HCT116 (cell line): ENCODE measurements around the gene COMMD9. TPM values are rescaled to one million over a fixed set of nuclear protein-coding genes. Genes with fewer than 3 reads are reported as not detected.

ENCODE experiments used
- ATAC-seq: fragments of 200-7000 bp; cut with Tn5 transposase; 2 replicates; pipeline ENCODE4 v1.9.1; 2020; ENCODE audit warnings: mild to moderate bottlenecking, moderate library complexity
- BruUV-seq: library from RNA; stranded (reverse); fragments of 400-500 nt; replicated peaks from 2 replicates; lab custom pipeline; 2021; lab: Mats Ljungman, UMichigan
- CTCF ChIA-PET: fragments of 300-600 bp; sonication (Branson Sonifier 250); formaldehyde crosslinking; loops from one replicate; lab custom pipeline; 2021; ENCODE audit warnings: antibody characterized with exemption; lab: Charles Lee
- POLR2A ChIA-PET: fragments of 300-600, 350-600 bp; sonication (Branson Sonifier 250); formaldehyde crosslinking; loops from one replicate; lab custom pipeline; 2021; ENCODE audit warnings: antibody characterized with exemption; lab: Charles Lee
- RAD21 ChIA-PET, 2 experiments: fragments of 300-600 bp; sonication (Branson Sonifier 250); formaldehyde crosslinking; loops; one replicate each; lab custom pipeline; 2023; ENCODE audit warnings: low total read pairs in 2 of 2; ENCODE audit not compliant: uncharacterized antibody in 2 of 2, unreplicated experiment in 2 of 2, low non-redundant PET in 1 of 2; lab: Charles Lee
- DNase-seq: peaks from one replicate; pipeline ENCODE4 v3.0.0-alpha.2; 2010; ENCODE audit warnings: low read depth, low spot score
- H2AFZ ChIP-seq: fragments of 200-600 bp; shearing (Covaris generic), sonication (generic); 2 replicates; pipeline ENCODE4 v1.6.1; 2017; ENCODE audit warnings: low read depth, mixed run types, mixed read lengths, antibody characterized with exemption, low read length; ENCODE audit not compliant: poor library complexity, severe bottlenecking
- H3K27ac ChIP-seq: 2 replicates; pipeline ENCODE4 v1.5.1; 2012; ENCODE audit warnings: low read depth, low read length
- H3K27me3 ChIP-seq: fragments of 200-600 bp; sonication (generic); 2 replicates; pipeline ENCODE4 v1.6.1; 2016; ENCODE audit warnings: mixed run types, low read length, mixed read lengths; ENCODE audit not compliant: insufficient read depth
- H3K36me3 ChIP-seq, 2 experiments: fragments of 200-500 bp in 1 of 2; fragments of 200-600 bp in 1 of 2; sonication (Bioruptor generic) in 1 of 2; sonication (generic) in 1 of 2; 2 replicates each; pipeline versions ENCODE4 v1.5.1 to v1.6.1; 2014 to 2016; ENCODE audit warnings: low read length in 2 of 2, inconsistent platforms in 1 of 2, mixed read lengths in 1 of 2, mixed run types in 1 of 2; ENCODE audit not compliant: insufficient read depth in 2 of 2, control insufficient read depth in 1 of 2
- H3K4me1 ChIP-seq, 2 experiments: fragments of 200-600 bp in 1 of 2; sonication (generic) in 1 of 2; 2 replicates each; pipeline versions ENCODE4 v1.5.1 to v1.6.1; 2012 to 2017; ENCODE audit warnings: low read length in 2 of 2, inconsistent platforms in 1 of 2, mild to moderate bottlenecking in 1 of 2, mixed read lengths in 1 of 2, mixed run types in 1 of 2, moderate library complexity in 1 of 2; ENCODE audit not compliant: insufficient read depth in 2 of 2, control insufficient read depth in 1 of 2
- H3K4me2 ChIP-seq: fragments of 200-600 bp; sonication (generic); 2 replicates; pipeline ENCODE4 v1.6.1; 2017; ENCODE audit warnings: mixed run types, low read length, mixed read lengths
- H3K4me3 ChIP-seq, 2 experiments: fragments of 200-600 bp in 1 of 2; sonication (generic) in 1 of 2; replicated peaks in 1 of 2; 2 replicates each; pipeline ENCODE4 v1.5.1; 2011 to 2016; ENCODE audit warnings: low read length in 2 of 2, control low read depth in 1 of 2, low read depth in 1 of 2, mild to moderate bottlenecking in 1 of 2, mixed read lengths in 1 of 2, mixed run types in 1 of 2
- H3K79me2 ChIP-seq: fragments of 200-600 bp; sonication (generic); 2 replicates; pipeline ENCODE4 v1.6.1; 2017; ENCODE audit warnings: mild to moderate bottlenecking, mixed run types, low read length, moderate library complexity, mixed read lengths; ENCODE audit not compliant: insufficient read depth
- H3K9ac ChIP-seq: fragments of 200-600 bp; sonication (generic); 2 replicates; pipeline ENCODE4 v1.6.1; 2016; ENCODE audit warnings: low read length, mixed read lengths
- H3K9me2 ChIP-seq: fragments of 200-600 bp; sonication (generic), shearing (Covaris generic); 2 replicates; pipeline ENCODE4 v1.6.1; 2017; ENCODE audit warnings: mixed run types, mild to moderate bottlenecking, moderate library complexity; ENCODE audit not compliant: insufficient read depth
- H3K9me3 ChIP-seq, 2 experiments: fragments of 200-500 bp in 1 of 2; fragments of 200-600 bp in 1 of 2; sonication (Bioruptor generic) in 1 of 2; sonication (generic) in 1 of 2; 2 replicates each; pipeline ENCODE4 v1.6.1; 2014 to 2017; ENCODE audit warnings: low read length in 2 of 2, mixed read lengths in 2 of 2, inconsistent platforms in 1 of 2, low read depth in 1 of 2, mild to moderate bottlenecking in 1 of 2, mixed run types in 1 of 2, moderate library complexity in 1 of 2; ENCODE audit not compliant: control insufficient read depth in 1 of 2, insufficient read depth in 1 of 2
- H4K20me1 ChIP-seq: fragments of 200-600 bp; sonication (generic), shearing (Covaris generic); 2 replicates; pipeline ENCODE4 v1.6.1; 2017; ENCODE audit warnings: mixed run types, mild to moderate bottlenecking, moderate library complexity; ENCODE audit not compliant: insufficient read depth
- CBX3 ChIP-seq: IDR thresholded peaks from 2 replicates; pipeline ENCODE4 v1.6.1; 2012; ENCODE audit warnings: low read depth
- ELF1 ChIP-seq: IDR thresholded peaks from 2 replicates; pipeline ENCODE4 v1.6.1; 2012; ENCODE audit warnings: low read depth, borderline replicate concordance
- EZH2phosphoT487 ChIP-seq: fragments of 200-600 bp; IDR thresholded peaks from 2 replicates; pipeline ENCODE4 v1.6.1; 2018; ENCODE audit warnings: antibody characterized with exemption, borderline replicate concordance
- FOSL1 ChIP-seq: IDR thresholded peaks from 2 replicates; pipeline ENCODE4 v1.6.1; 2012; ENCODE audit warnings: low read depth
- POLR2A ChIP-seq: IDR thresholded peaks from 2 replicates; pipeline ENCODE4 v1.7.0; 2011; ENCODE audit warnings: borderline replicate concordance; ENCODE audit not compliant: insufficient read depth, insufficient read length; ENCODE audit errors: extremely low read depth
- RAD21 ChIP-seq: IDR thresholded peaks from 2 replicates; pipeline ENCODE4 v1.6.1; 2012; ENCODE audit warnings: low read depth, mild to moderate bottlenecking
- SP1 ChIP-seq: IDR thresholded peaks from 2 replicates; pipeline ENCODE4 v1.6.1; 2012; ENCODE audit warnings: low read depth
- intact Hi-C: fragments of 100-400 bp; cut with micrococcal nuclease; formaldehyde crosslinking; loops from 2 replicates; pipeline ENCODE4 v1.10.0; 2022
- total RNA-seq: library from RNA; stranded (reverse); gene quantifications from one replicate; pipeline ENCODE4 v1.2.1, GENCODE V29; 2021; ENCODE audit not compliant: unreplicated experiment
- TF ChIP-seq, protein P1 (sequence below): IDR thresholded peaks from 2 replicates; pipeline ENCODE4 v1.6.1; 2012
- TF ChIP-seq, protein P2 (sequence below): IDR thresholded peaks from 2 replicates; pipeline ENCODE4 v1.6.1; 2012

The COMMD9 gene
- total RNA-seq, 1 experiment from 2014 or later: 33.3 TPM

DNA sequence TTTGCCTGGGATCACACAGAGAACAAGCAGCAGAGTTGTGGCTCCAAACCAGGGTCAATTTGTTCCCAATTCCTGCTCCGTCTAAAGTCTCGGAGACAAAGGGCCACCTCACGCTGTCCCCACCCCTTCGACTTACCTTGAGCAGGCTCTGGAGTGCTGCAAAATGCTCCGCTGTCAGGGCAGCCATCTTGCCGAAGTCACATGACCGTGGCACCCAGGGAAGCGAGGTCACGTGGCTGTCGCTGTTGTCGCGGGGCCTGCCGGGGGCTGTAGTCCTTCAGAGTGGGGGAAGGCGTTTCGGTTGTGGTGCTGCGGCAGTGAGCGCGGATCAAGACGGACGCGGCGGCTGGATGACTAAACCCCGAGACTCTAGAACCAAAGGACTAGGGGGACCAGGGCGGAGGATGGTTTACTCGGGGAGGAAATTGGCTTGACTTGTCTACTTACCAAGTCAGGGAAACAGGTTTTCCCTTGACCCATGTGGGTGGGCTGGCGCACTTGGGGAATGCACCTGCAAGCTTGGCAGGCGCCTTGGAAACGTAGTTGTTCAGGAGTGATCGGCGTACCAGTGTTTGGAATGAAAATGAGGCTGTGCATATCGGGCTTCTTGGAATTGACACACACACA is at the start of gene COMMD9 (continued):
- no peak for TF ChIP-seq RAD21
- TF ChIP-seq FOSL1: no peak
- TF ChIP-seq ELF1: no peak

DNA sequence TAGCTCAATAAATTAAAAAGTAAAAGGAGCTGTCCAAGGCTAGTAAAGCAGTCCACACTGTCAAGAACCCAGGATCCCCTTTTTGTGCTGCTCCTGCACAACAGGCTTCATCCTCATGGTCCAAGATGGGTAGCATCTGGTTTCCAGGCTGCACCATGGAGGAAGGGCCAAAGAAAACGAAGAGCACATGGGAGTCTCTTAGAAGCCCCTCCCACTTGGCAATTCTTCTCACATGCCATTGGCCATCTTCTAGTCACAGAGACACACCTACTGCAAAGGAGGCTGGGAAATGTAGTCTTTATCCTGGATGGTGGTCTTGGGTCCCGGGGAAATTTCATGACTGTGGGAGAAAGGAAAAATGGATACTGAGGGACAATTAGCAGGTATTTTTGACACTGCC is 44.7 kb upstream of the COMMD9 start:
- Histone ChIP-seq H3K4me2 (no peak overlapping the region), H3K9ac (no peak overlapping the region), H2AFZ (no peak overlapping the region), H4K20me1 (no peaks in the 10 kb centered on the region), H3K27me3 (no peaks in the 10 kb centered on the region), H3K27ac (no peak overlapping the region), H3K9me2 (no peaks in the 10 kb centered on the region), H3K4me1 (no peaks in the 10 kb centered on the region), H3K79me2 (no peaks in the 10 kb centered on the region), H3K4me3 (no peak overlapping the region), H3K36me3 (no peaks in the 10 kb centered on the region), H3K9me3 (no peaks in the 10 kb centered on the region)
- ATAC-seq (peak; percentile 95), DNase-seq (peak; percentile 44)
- ChIA-PET POLR2A (no interaction called here), RAD21 (no interaction called here), CTCF (no interaction called here)
- no TSS peak for BruUV-seq
- intact Hi-C loops: no loop called here
- TF ChIP-seq, protein P1, sequence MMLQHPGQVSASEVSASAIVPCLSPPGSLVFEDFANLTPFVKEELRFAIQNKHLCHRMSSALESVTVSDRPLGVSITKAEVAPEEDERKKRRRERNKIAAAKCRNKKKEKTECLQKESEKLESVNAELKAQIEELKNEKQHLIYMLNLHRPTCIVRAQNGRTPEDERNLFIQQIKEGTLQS: no peak
- peak; percentile 50; the same call in 1 of the 2 replicates for TF ChIP-seq SP1
- TF ChIP-seq, protein P2, sequence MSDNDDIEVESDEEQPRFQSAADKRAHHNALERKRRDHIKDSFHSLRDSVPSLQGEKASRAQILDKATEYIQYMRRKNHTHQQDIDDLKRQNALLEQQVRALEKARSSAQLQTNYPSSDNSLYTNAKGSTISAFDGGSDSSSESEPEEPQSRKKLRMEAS: peak; percentile 36

DNA sequence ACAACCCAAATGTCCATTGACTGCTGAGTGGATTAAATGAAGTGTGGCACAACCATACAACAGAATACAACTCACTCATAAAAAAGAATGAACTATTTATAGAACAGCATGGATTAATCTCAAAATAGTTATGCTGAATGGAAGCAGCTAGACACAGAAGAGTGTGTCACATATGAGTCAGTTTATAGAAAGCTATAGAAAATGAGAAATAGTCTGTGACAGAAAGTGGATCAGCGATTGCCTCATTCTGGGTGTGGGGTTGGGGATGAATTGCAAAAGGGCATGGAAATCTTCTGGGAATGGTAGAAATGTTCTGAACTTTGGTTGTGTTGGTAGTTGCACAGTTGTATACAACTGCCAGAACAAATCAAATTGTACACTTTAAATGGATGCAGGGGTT is 44.2 kb upstream of the COMMD9 start:
- no peaks in the 10 kb centered on the region for H3K9me3 ChIP-seq
- ChIA-PET POLR2A (no interaction called here), CTCF (no interaction called here), RAD21 (no interaction called here)
- intact Hi-C loops: no loop called here
- H3K9ac ChIP-seq: no peak overlapping the region
- H4K20me1 ChIP-seq: no peaks in the 10 kb centered on the region
- no TSS peak for BruUV-seq
- no peak overlapping the region for H3K4me2 ChIP-seq
- H3K36me3 ChIP-seq: no peaks in the 10 kb centered on the region
- no peaks in the 10 kb centered on the region for H3K9me2 ChIP-seq
- ATAC-seq (no peak), DNase-seq (no peak)
- no peak overlapping the region for H3K27ac ChIP-seq
- no peak overlapping the region for H2AFZ ChIP-seq
- H3K79me2 ChIP-seq: no peaks in the 10 kb centered on the region
- TF ChIP-seq FOSL1: no peak
- TF ChIP-seq EZH2phosphoT487: no peak
- TF ChIP-seq CBX3: no peak
- TF ChIP-seq ELF1: no peak
- TF ChIP-seq POLR2A: no peak
- H3K4me3 ChIP-seq: no peak overlapping the region
- H3K27me3 ChIP-seq: no peaks in the 10 kb centered on the region
- no peaks in the 10 kb centered on the region for H3K4me1 ChIP-seq
